GM12878 (cell line): ENCODE measurements around the gene DDHD1. TPM values are rescaled to one million over a fixed set of nuclear protein-coding genes. Genes with fewer than 3 reads are reported as not detected.
A peak's percentile ranks its signal among the peaks of the same experiment; 100 is the strongest.

Experiments used
- BCL11A ChIP-seq: IDR thresholded peaks from 2 replicates; pipeline ENCODE4 v1.6.1; 2011; ENCODE audit warnings: low read depth, low read length
- CBFB ChIP-seq: IDR thresholded peaks from 2 replicates; pipeline ENCODE4 v1.6.1; 2016; ENCODE audit warnings: antibody characterized with exemption, low read depth
- CHD2 ChIP-seq: IDR thresholded peaks from 2 replicates; pipeline ENCODE4 v1.6.1; 2011; ENCODE audit warnings: low read depth, low read length, improper control_type of control experiment, borderline replicate concordance
- EP300 ChIP-seq, 2 experiments: fragments of 150-350 bp in 1 of 2; IDR thresholded peaks; 2 replicates each; pipeline ENCODE4 v1.6.1; 2011 to 2012; ENCODE audit warnings: low read depth in 2 of 2, low read length in 2 of 2, borderline replicate concordance in 1 of 2, improper control_type of control experiment in 1 of 2, inconsistent platforms in 1 of 2; ENCODE audit not compliant: control insufficient read depth in 1 of 2
- KDM1A ChIP-seq: fragments of 200-600 bp; sonication (generic); IDR thresholded peaks from 2 replicates; pipeline ENCODE4 v1.6.1; 2016; ENCODE audit warnings: borderline replicate concordance
- NRF1 ChIP-seq: conservative IDR thresholded peaks from 2 replicates; pipeline ENCODE4 v1.6.1; 2011; ENCODE audit warnings: mild to moderate bottlenecking, low read depth, low read length, improper control_type of control experiment
- POLR2A ChIP-seq: IDR thresholded peaks from 2 replicates; pipeline ENCODE4 v1.6.1; 2011; ENCODE audit warnings: low read depth, mild to moderate bottlenecking, low read length
- SIN3A ChIP-seq: IDR thresholded peaks from 2 replicates; pipeline ENCODE4 v1.6.1; 2012; ENCODE audit warnings: low read depth, low read length, improper control_type of control experiment
- ZNF217 ChIP-seq: fragments of 450-650 bp; IDR thresholded peaks from 2 replicates; pipeline ENCODE4 v1.6.1; 2017; ENCODE audit warnings: antibody characterized with exemption, mild to moderate bottlenecking
- polyA plus RNA-seq, 11 experiments: library from polyadenylated mRNA; depleted of rRNA in 4 of 11; unstranded in 6 of 11; stranded (reverse) in 5 of 11; fragments of >200 nt; fragmentation: Nextera tagmentation in 4 of 11; fragmentation: Illumina TruSeq in 1 of 11; extraction: Ambion mirVana in 4 of 11; extraction: Trizol in 1 of 11; gene quantifications; 1 replicate in 1 of 11; 2 replicates in 10 of 11; pipeline versions ENCODE4 v1.2.1 to v1.2.3, GENCODE V29; 2011 to 2016; ENCODE audit warnings: inconsistent platforms in 2 of 11, missing spikeins in 2 of 11, low read depth in 1 of 11
- total RNA-seq, 4 experiments: library from RNA; depleted of rRNA in 3 of 4; stranded (reverse); fragments of >200 nt in 3 of 4; fragmentation: Illumina TruSeq in 1 of 4; extraction: Trizol in 1 of 4; gene quantifications; 2 replicates each; pipeline versions ENCODE4 v1.2.1 to v1.2.3, GENCODE V29; 2013 to 2021
- TF ChIP-seq, protein P1 (sequence below): IDR thresholded peaks from 2 replicates; pipeline ENCODE4 v1.6.1; 2012; ENCODE audit warnings: low read depth, low read length, improper control_type of control experiment
- TF ChIP-seq, protein P2 (sequence below): fragments of 450-650 bp; IDR thresholded peaks from 2 replicates; pipeline ENCODE4 v1.6.1; 2017; ENCODE audit warnings: mild to moderate bottlenecking, moderate library complexity

DDHD1 gene
- total and polyA plus RNA-seq, 10 of the 15 experiments (the other 5 are each of a cell fraction or from before 2014, with no cell fraction given), result 7.7 to 52.3 (median 28.5) TPM

DNA sequence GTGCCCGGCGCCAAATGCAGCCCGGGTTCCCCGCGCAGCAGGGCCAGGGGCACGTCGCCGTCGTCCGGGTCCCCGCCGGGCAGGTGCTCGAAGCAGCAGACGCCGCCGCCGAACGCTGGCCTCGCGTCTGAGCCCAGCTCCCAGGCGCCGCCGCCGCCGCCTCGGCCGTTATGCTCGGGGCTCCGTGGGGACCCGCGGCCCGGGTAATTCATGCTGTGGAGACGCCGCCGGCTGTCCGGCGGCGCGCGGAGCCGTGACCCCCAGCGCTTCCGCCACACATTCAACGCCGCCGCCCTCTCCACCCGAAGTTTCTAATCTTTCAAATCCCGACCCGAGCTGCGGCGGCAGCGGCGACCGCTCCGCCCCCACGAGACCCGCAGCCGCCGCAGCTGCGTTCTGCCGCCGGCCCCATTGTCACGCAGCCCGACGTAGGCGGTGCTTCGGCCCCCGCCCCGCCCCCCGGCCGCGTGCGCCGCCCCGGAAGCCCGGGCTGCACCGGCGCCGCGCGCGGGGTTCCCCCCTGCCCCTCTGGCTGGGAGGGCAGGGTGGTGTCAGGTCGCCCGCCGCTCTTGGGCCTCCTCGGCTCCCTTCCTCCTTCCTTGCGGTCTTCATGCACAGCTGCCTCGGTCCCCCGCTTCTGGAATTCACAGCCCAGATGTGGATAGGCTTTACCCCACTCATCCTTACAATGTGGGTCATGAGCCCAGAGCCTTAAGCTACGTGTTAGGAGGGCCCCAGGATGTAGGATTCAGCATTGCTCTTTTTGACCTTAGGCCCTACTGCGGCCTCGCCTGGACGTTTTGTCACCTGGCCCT lies at the start of gene DDHD1 (continued):
- TF ChIP-seq KDM1A, result no peak
- TF ChIP-seq, protein P1, sequence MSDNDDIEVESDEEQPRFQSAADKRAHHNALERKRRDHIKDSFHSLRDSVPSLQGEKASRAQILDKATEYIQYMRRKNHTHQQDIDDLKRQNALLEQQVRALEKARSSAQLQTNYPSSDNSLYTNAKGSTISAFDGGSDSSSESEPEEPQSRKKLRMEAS, result no peak
- peak; percentile 53 for TF ChIP-seq CBFB
- TF ChIP-seq CHD2, result 0 out of 2 replicates have a peak, but pooled peaks have one; percentile 9
- TF ChIP-seq ZNF217, result no peak
- peak; percentile 85 for TF ChIP-seq POLR2A
- no peak for TF ChIP-seq NRF1
- TF ChIP-seq EP300 (IDR thresholded peaks at IDR 0.05; ENCODE audit: borderline replicate concordance in 1 of 2, control insufficient read depth in 1 of 2, low read depth in 2 of 2, low read length in 2 of 2), result 0 out of 4 replicates have a peak, but pooled peaks of 1 of the 2 experiments have one; percentile 44
- TF ChIP-seq, protein P2, sequence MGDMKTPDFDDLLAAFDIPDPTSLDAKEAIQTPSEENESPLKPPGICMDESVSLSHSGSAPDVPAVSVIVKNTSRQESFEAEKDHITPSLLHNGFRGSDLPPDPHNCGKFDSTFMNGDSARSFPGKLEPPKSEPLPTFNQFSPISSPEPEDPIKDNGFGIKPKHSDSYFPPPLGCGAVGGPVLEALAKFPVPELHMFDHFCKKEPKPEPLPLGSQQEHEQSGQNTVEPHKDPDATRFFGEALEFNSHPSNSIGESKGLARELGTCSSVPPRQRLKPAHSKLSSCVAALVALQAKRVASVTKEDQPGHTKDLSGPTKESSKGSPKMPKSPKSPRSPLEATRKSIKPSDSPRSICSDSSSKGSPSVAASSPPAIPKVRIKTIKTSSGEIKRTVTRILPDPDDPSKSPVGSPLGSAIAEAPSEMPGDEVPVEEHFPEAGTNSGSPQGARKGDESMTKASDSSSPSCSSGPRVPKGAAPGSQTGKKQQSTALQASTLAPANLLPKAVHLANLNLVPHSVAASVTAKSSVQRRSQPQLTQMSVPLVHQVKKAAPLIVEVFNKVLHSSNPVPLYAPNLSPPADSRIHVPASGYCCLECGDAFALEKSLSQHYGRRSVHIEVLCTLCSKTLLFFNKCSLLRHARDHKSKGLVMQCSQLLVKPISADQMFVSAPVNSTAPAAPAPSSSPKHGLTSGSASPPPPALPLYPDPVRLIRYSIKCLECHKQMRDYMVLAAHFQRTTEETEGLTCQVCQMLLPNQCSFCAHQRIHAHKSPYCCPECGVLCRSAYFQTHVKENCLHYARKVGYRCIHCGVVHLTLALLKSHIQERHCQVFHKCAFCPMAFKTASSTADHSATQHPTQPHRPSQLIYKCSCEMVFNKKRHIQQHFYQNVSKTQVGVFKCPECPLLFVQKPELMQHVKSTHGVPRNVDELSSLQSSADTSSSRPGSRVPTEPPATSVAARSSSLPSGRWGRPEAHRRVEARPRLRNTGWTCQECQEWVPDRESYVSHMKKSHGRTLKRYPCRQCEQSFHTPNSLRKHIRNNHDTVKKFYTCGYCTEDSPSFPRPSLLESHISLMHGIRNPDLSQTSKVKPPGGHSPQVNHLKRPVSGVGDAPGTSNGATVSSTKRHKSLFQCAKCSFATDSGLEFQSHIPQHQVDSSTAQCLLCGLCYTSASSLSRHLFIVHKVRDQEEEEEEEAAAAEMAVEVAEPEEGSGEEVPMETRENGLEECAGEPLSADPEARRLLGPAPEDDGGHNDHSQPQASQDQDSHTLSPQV, result no peak
- TF ChIP-seq BCL11A, result peak; percentile 21; the same call in 1 of the 2 replicates
- TF ChIP-seq SIN3A, result no peak
